ENCODE results near the gene CPEB4. TPM values are rescaled to one million over a fixed set of nuclear protein-coding genes. Genes with fewer than 3 reads are reported as not detected.

The CPEB4 gene
- total and polyA plus RNA-seq, 2 of the 8 experiments (the other 6 are each of a cell fraction or from before 2014, with no cell fraction given), result 8.4 to 13.4 TPM

DNA sequence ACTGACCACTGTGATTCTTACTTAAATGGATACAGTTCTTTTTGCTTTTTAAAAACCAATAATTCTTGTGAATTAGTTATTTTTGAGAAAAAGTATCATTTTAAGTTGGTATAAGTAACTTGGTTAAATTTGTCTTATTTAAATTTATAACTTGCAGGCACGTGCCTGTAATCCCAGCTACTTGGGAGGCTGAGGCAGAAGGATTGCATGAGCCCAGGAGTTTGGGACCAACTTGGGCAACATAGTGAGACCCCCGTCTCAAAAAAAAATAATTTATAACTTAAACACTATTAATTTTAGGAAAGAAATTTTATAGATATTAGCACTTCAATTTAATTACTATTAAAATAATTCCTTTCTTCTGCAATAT lies 5.0 kb downstream of the CPEB4 start (continued):
- TF ChIP-seq SP1 (IDR thresholded peaks at IDR 0.05; ENCODE audit: low read depth, low read length), result no peak

Data from H1 (cell line).